Measurements from ENCODE around the gene DACH1.

The DACH1 gene

GRCh38 chr13:71869274-71869673 lies 2.3 kb upstream of the DACH1 start:
- no peak for DNase-seq (ENCODE audit: low read depth)
- H3K4me3 ChIP-seq (ENCODE audit: low read depth, low read length) = no peak overlapping the region

GRCh38 chr13:71866335-71867130 lies 471 bp downstream of the DACH1 start:
- no peak for DNase-seq (ENCODE audit: low read depth)
- H3K4me3 ChIP-seq (ENCODE audit: low read depth, low read length) = peak overlapping the region; percentile 55

- DNase-seq (ENCODE audit: low read depth) = no peak
- peak overlapping the region; percentile 47 for H3K4me3 ChIP-seq (ENCODE audit: low read depth, low read length)
These were observed 1.1 kb downstream of the DACH1 start for GRCh38 chr13:71865874-71866334.

- peak overlapping the region; percentile 47 for H3K4me3 ChIP-seq (ENCODE audit: low read depth, low read length)
- DNase-seq (ENCODE audit: low read depth) = no peak
These were observed 1.8 kb downstream of the DACH1 start for GRCh38 chr13:71864986-71865873.

- no peak for DNase-seq (ENCODE audit: low read depth)
- peak overlapping the region; percentile 47 for H3K4me3 ChIP-seq (ENCODE audit: low read depth, low read length)
These were observed 2.7 kb downstream of the DACH1 start for GRCh38 chr13:71864094-71864985.

GRCh38 chr13:71863254-71863865 lies 3.6 kb downstream of the DACH1 start:
- no peak overlapping the region for H3K4me3 ChIP-seq (ENCODE audit: low read depth, low read length)
- no peak for DNase-seq (ENCODE audit: low read depth)

- H3K4me3 ChIP-seq (ENCODE audit: low read depth, low read length) = no peak overlapping the region
- no peak for DNase-seq (ENCODE audit: low read depth)
These were observed 4.5 kb downstream of the DACH1 start for GRCh38 chr13:71862459-71862943.

GRCh38 chr13:71861769-71862458 lies 5.1 kb downstream of the DACH1 start:
- H3K4me3 ChIP-seq (ENCODE audit: low read depth, low read length) = no peak overlapping the region

GRCh38 chr13:71860547-71861138 lies 6.4 kb downstream of the DACH1 start:
- H3K4me3 ChIP-seq (ENCODE audit: low read depth, low read length) = no peak overlapping the region
- no peak for DNase-seq (ENCODE audit: low read depth)

More at GRCh38 chr13:71861769-71862458, 5.1 kb downstream of the DACH1 start:
- no peak for DNase-seq (ENCODE audit: low read depth)

GRCh38 chr13:71858647-71859046 lies 8.4 kb downstream of the DACH1 start:
- no peak overlapping the region for H3K4me3 ChIP-seq (ENCODE audit: low read depth, low read length)
- no peak for DNase-seq (ENCODE audit: low read depth)

- H3K4me3 ChIP-seq (ENCODE audit: low read depth, low read length) = no peak overlapping the region
- DNase-seq (ENCODE audit: low read depth) = no peak
These were observed 10.4 kb downstream of the DACH1 start for GRCh38 chr13:71856548-71857043.

GRCh38 chr13:71854401-71854800 lies 12.6 kb downstream of the DACH1 start:
- H3K4me3 ChIP-seq (ENCODE audit: low read depth, low read length) = no peak overlapping the region
- DNase-seq (ENCODE audit: low read depth) = no peak

GRCh38 chr13:71853725-71854124 lies 13.3 kb downstream of the DACH1 start:
- no peak for DNase-seq (ENCODE audit: low read depth)
- H3K4me3 ChIP-seq (ENCODE audit: low read depth, low read length) = no peak overlapping the region

GRCh38 chr13:71852736-71853135 lies 14.3 kb downstream of the DACH1 start:
- no peak for DNase-seq (ENCODE audit: low read depth)

GRCh38 chr13:71851498-71852409 lies 15.2 kb downstream of the DACH1 start:
- DNase-seq (ENCODE audit: low read depth) = no peak

More at GRCh38 chr13:71852736-71853135, 14.3 kb downstream of the DACH1 start:
- no peak overlapping the region for H3K4me3 ChIP-seq (ENCODE audit: low read depth, low read length)

GRCh38 chr13:71842003-71842402 lies 25.0 kb downstream of the DACH1 start:
- H3K4me3 ChIP-seq (ENCODE audit: low read depth, low read length) = no peak overlapping the region
- no peak for DNase-seq (ENCODE audit: low read depth)

More at GRCh38 chr13:71851498-71852409, 15.2 kb downstream of the DACH1 start:
- no peak overlapping the region for H3K4me3 ChIP-seq (ENCODE audit: low read depth, low read length)

- no peak overlapping the region for H3K4me3 ChIP-seq (ENCODE audit: low read depth, low read length)
- DNase-seq (ENCODE audit: low read depth) = no peak
These were observed 28.2 kb downstream of the DACH1 start for GRCh38 chr13:71838842-71839241.
